Upper lobe of right lung (tissue), 1 donor: ENCODE results near the gene SLITRK5. TPM values are rescaled to one million over a fixed set of nuclear protein-coding genes. Genes with fewer than 3 reads are reported as not detected.

ENCODE experiments used
- ATAC-seq: fragments of 200-7000 bp; cut with Tn5 transposase; one replicate; pipeline ENCODE4 v1.9.1; 2020; ENCODE audit warnings: mild to moderate bottlenecking, moderate library complexity
- DNase-seq: peaks from one replicate; pipeline ENCODE4 v3.0.0-alpha.2; 2020
- H3K27ac ChIP-seq: fragments of 200-600 bp; one replicate; pipeline ENCODE4 v1.8.0; 2022
- H3K27me3 ChIP-seq: fragments of 200-600 bp; one replicate; pipeline ENCODE4 v1.8.0; 2022; ENCODE audit warnings: mild to moderate bottlenecking
- H3K36me3 ChIP-seq: fragments of 200-600 bp; one replicate; pipeline ENCODE4 v1.8.0; 2022
- H3K4me1 ChIP-seq: fragments of 200-600 bp; one replicate; pipeline ENCODE4 v1.8.0; 2022
- H3K4me3 ChIP-seq: fragments of 200-600 bp; one replicate; pipeline ENCODE4 v1.8.0; 2022; ENCODE audit warnings: mild to moderate bottlenecking
- H3K9me3 ChIP-seq: fragments of 200-600 bp; one replicate; pipeline ENCODE4 v1.8.0; 2022
- CTCF ChIP-seq: fragments of 200-600 bp; IDR thresholded peaks from one replicate; pipeline ENCODE4 v1.8.0; 2022; ENCODE audit warnings: antibody characterized with exemption
- intact Hi-C: fragments of 100-400 bp; cut with DNase I; formaldehyde crosslinking; loops from one replicate; pipeline ENCODE4 v1.11.0; 2022
- total RNA-seq: library from RNA; stranded (reverse); fragmentation: NEBNext Ultra II Directional; extraction: Animal tissue kit (Norgen Biotek cat#: 25700); gene quantifications from one replicate; pipeline ENCODE4 v1.2.1, GENCODE V29; 2021
- donor health status: DM: no; HTN: yes; CAD: no; lungs with severe emphysema.

SLITRK5 gene
- total RNA-seq, 1 donor from 2014 or later: 0.09 TPM

GRCh38 chr13:87676254-87677042, 5.3 kb downstream of the SLITRK5 start:
- no peaks in the 10 kb centered on the region for H3K36me3 ChIP-seq
- DNase-seq (no peak), ATAC-seq (no peak)
- no peak for TF ChIP-seq CTCF
- H3K4me1 ChIP-seq: peaks cover 21% of the 10 kb centered on the region
- H3K27ac ChIP-seq: no peak overlapping the region
- intact Hi-C loops: no loop called here
- no peak overlapping the region for H3K4me3 ChIP-seq
- H3K27me3 ChIP-seq: peaks cover 59% of the 10 kb centered on the region
- no peaks in the 10 kb centered on the region for H3K9me3 ChIP-seq

GRCh38 chr13:87677043-87677495, 5.9 kb downstream of the SLITRK5 start:
- H3K9me3 ChIP-seq: no peaks in the 10 kb centered on the region
- H3K4me1 ChIP-seq: peaks cover 15% of the 10 kb centered on the region
- intact Hi-C loops: no loop called here
- H3K27ac ChIP-seq: no peak overlapping the region
- peak overlapping the region; percentile 54 for H3K4me3 ChIP-seq
- DNase-seq (peak; percentile 53), ATAC-seq (peak; percentile 11)
- no peak for TF ChIP-seq CTCF
- peaks cover 53% of the 10 kb centered on the region for H3K27me3 ChIP-seq
- no peaks in the 10 kb centered on the region for H3K36me3 ChIP-seq

GRCh38 chr13:87677496-87678371, 6.6 kb downstream of the SLITRK5 start:
- no peak for TF ChIP-seq CTCF
- Histone ChIP-seq H3K9me3 (no peaks in the 10 kb centered on the region), H3K4me3 (peak overlapping the region; percentile 54), H3K36me3 (no peaks in the 10 kb centered on the region), H3K27ac (no peak overlapping the region), H3K27me3 (peaks cover 49% of the 10 kb centered on the region), H3K4me1 (peaks cover 13% of the 10 kb centered on the region)
- DNase-seq: peak; percentile 71
- peak; percentile 70 for ATAC-seq
- intact Hi-C loops: no loop called here

- DNase-seq (no peak), ATAC-seq (no peak)
- H3K27ac ChIP-seq: no peak overlapping the region
- H3K9me3 ChIP-seq: no peaks in the 10 kb centered on the region
- H3K4me3 ChIP-seq: peak overlapping the region; percentile 54
- peaks cover 43% of the 10 kb centered on the region for H3K27me3 ChIP-seq
- TF ChIP-seq CTCF: no peak
- peaks cover 13% of the 10 kb centered on the region for H3K4me1 ChIP-seq
- intact Hi-C loops: no loop called here
- H3K36me3 ChIP-seq: no peaks in the 10 kb centered on the region
These were observed 7.2 kb downstream of the SLITRK5 start for GRCh38 chr13:87678372-87678752.

GRCh38 chr13:87680298-87680697, 9.1 kb downstream of the SLITRK5 start:
- DNase-seq: no peak
- intact Hi-C loops: no loop called here

More at GRCh38 chr13:87680298-87680697, 9.1 kb downstream of the SLITRK5 start:
- H3K27me3 ChIP-seq: peaks cover 26% of the 10 kb centered on the region
- no peak overlapping the region for H3K4me3 ChIP-seq
- ATAC-seq: no peak
- TF ChIP-seq CTCF: no peak
- H3K36me3 ChIP-seq: no peaks in the 10 kb centered on the region
- H3K4me1 ChIP-seq: peaks cover 13% of the 10 kb centered on the region
- no peak overlapping the region for H3K27ac ChIP-seq
- H3K9me3 ChIP-seq: no peaks in the 10 kb centered on the region
